Tibial artery (tissue), 4 donors: ENCODE data around the gene NAALADL1.

Source experiments
- DNase-seq, 2 donors: peaks; one replicate each; pipeline ENCODE4 v3.0.0-alpha.2; 2019
- H3K27ac ChIP-seq, 2 donors: fragments of 200-600 bp; sonication (generic) in 1 of 2; 1 replicate in 1 of 2; 2 replicates in 1 of 2; pipeline ENCODE4 v1.5.1; 2018 to 2019; ENCODE audit warnings: mild to moderate bottlenecking in 1 of 2
- H3K27me3 ChIP-seq, 2 donors: fragments of 200-600 bp; sonication (generic) in 1 of 2; one replicate each; pipeline versions ENCODE4 v1.5.1 to v1.6.0; 2016 to 2019
- H3K36me3 ChIP-seq, 3 donors: fragments of 200-600 bp; sonication (generic) in 2 of 3; one replicate each; pipeline ENCODE4 v1.5.1; 2016 to 2019; ENCODE audit warnings: mild to moderate bottlenecking in 2 of 3
- H3K4me1 ChIP-seq, 4 donors: fragments of 200-600 bp; sonication (generic) in 2 of 4; 1 replicate in 3 of 4; 2 replicates in 1 of 4; pipeline ENCODE4 v1.5.1; 2016 to 2019
- H3K4me3 ChIP-seq, 2 donors: fragments of 200-600 bp; sonication (generic) in 1 of 2; 1 replicate in 1 of 2; 2 replicates in 1 of 2; pipeline ENCODE4 v1.5.1; 2018 to 2019; ENCODE audit warnings: mild to moderate bottlenecking in 2 of 2
- H3K9me3 ChIP-seq, 3 donors: fragments of 200-600 bp; sonication (generic) in 1 of 3; one replicate each; pipeline ENCODE4 v1.5.1; 2016 to 2019
- CTCF ChIP-seq, 2 experiments: fragments of 200-600 bp in 1 of 2; fragments of 450-650 bp in 1 of 2; IDR thresholded peaks; one replicate each; pipeline ENCODE4 v1.5.1; 2017 to 2019; ENCODE audit warnings: antibody characterized with exemption in 2 of 2, mild to moderate bottlenecking in 1 of 2, moderate library complexity in 1 of 2
- intact Hi-C: fragments of 100-400 bp; cut with DNase I; formaldehyde crosslinking; loops from one replicate; pipeline ENCODE4 v1.15.0; 2023; ENCODE audit warnings: low total_unique reads

Gene NAALADL1

GRCh38 chr11:65102142-65103095, 44.1 kb upstream of the NAALADL1 start:
- Histone ChIP-seq H3K4me1 (peaks cover 0 to 30% (median 21%) of the 10 kb centered on the region in 4 donors), H3K27ac (peak overlapping the region in 1 of 2 donors; percentile 55), H3K9me3 (no peaks in the 10 kb centered on the region), H3K4me3 (no peak overlapping the region), H3K36me3 (peaks cover 5 to 19% (median 16%) of the 10 kb centered on the region in 3 donors), H3K27me3 (no peaks in the 10 kb centered on the region)
- no peak for DNase-seq
- intact Hi-C loops, result no loop called here
- no peak for TF ChIP-seq CTCF (IDR thresholded peaks at IDR 0.05)

- no peak overlapping the region for H3K27ac ChIP-seq
- H3K4me3 ChIP-seq, result no peak overlapping the region
- H3K4me1 ChIP-seq, result peaks cover 0 to 39% (median 30%) of the 10 kb centered on the region in 4 donors
- no peaks in the 10 kb centered on the region for H3K27me3 ChIP-seq
- intact Hi-C loops, result no loop called here
- peaks cover 5 to 13% (median 9%) of the 10 kb centered on the region in 3 donors for H3K36me3 ChIP-seq
- TF ChIP-seq CTCF (IDR thresholded peaks at IDR 0.05), result no peak
- DNase-seq, result no peak
- no peaks in the 10 kb centered on the region for H3K9me3 ChIP-seq
Measured at GRCh38 chr11:65100674-65101350, 42.5 kb upstream of the NAALADL1 start.

- Histone ChIP-seq H3K9me3 (no peaks in the 10 kb centered on the region), H3K4me3 (peak overlapping the region; percentile 81 to 97), H3K36me3 (peaks cover 0 to 13% (median 5%) of the 10 kb centered on the region in 3 donors), H3K27me3 (no peaks in the 10 kb centered on the region), H3K4me1 (peaks cover 0 to 30% (median 20%) of the 10 kb centered on the region in 4 donors), H3K27ac (peak overlapping the region; percentile 89 to 93)
- intact Hi-C loops, result no loop called here
- TF ChIP-seq CTCF (IDR thresholded peaks at IDR 0.05), result no peak
- DNase-seq, result no peak
Measured at GRCh38 chr11:65096926-65097325, 38.6 kb upstream of the NAALADL1 start.

GRCh38 chr11:65095974-65096806, 37.8 kb upstream of the NAALADL1 start, which contains the start of gene VPS51:
Gene VPS51 (plus strand): TSS chr11:65096214. CDS start chr11:65096251, 37 bp downstream.
- TF ChIP-seq CTCF (IDR thresholded peaks at IDR 0.05), result peak in 1 of 2 experiments; percentile 27
- DNase-seq, result peak; percentile 91 to 92
- peaks cover 0 to 24% (median 14%) of the 10 kb centered on the region in 4 donors for H3K4me1 ChIP-seq
- peak within 1 kb of the TSS; percentile 81 to 97 for H3K4me3 ChIP-seq
- H3K36me3 ChIP-seq, result peaks cover 0 to 13% (median 5%) of the 10 kb centered on the region in 3 donors
- no peaks in the 10 kb centered on the region for H3K27me3 ChIP-seq
- H3K27ac ChIP-seq, result peak within 1 kb of the TSS; percentile 89 to 93
- intact Hi-C loops, result no loop called here
- no peaks in the 10 kb centered on the region for H3K9me3 ChIP-seq

DNA sequence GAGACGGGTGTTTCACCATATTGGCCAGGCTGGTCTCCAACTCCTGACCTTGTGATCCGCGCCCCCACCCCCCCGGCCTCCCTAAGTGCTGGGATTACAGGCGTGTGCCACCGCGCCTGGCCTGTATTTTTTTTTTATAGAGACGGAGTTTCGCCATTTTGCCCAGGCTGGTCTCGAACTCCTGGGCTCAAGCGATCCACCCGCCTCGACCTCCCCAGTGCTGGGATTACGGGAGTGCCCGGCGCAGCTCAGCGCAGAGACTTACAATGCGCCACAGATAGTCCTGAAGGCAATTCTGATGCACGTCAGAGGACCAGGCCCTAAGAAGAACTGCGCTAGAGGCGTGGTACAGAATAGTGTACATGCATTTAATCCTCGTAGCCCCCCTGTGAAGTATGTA, 37.1 kb upstream of the NAALADL1 start:
- H3K27me3 ChIP-seq, result no peaks in the 10 kb centered on the region
- peaks cover 0 to 24% (median 14%) of the 10 kb centered on the region in 4 donors for H3K4me1 ChIP-seq
- H3K27ac ChIP-seq, result peak overlapping the region; percentile 89 to 93
- H3K9me3 ChIP-seq, result no peaks in the 10 kb centered on the region
- H3K36me3 ChIP-seq, result peaks cover 0 to 13% (median 5%) of the 10 kb centered on the region in 3 donors
- peak overlapping the region in 1 of 2 donors; percentile 97 for H3K4me3 ChIP-seq
- TF ChIP-seq CTCF (IDR thresholded peaks at IDR 0.05), result no peak
- intact Hi-C loops, result no loop called here
- DNase-seq, result no peak
